GM12878 (cell line): ENCODE results near the gene CALML4. TPM values are rescaled to one million over a fixed set of nuclear protein-coding genes. Genes with fewer than 3 reads are reported as not detected.
A peak's percentile ranks its signal among the peaks of the same experiment; 100 is the strongest.

Experiments
- ATAC-seq: fragments of 200-7000 bp; cut with Tn5 transposase; 3 replicates; pipeline ENCODE4 v1.9.1; 2020; ENCODE audit warnings: mild to moderate bottlenecking, moderate library complexity
- Bru-seq: library from RNA; stranded (reverse); fragments of 400-500 nt; gene quantifications from one replicate; lab custom pipeline; 2021; lab: Mats Ljungman, UMichigan
- BruChase-seq, 2 experiments: library from RNA; stranded (reverse); fragments of 400-500 nt; gene quantifications; one replicate each; lab custom pipeline; 2021; lab: Mats Ljungman, UMichigan
- BruUV-seq: library from RNA; stranded (reverse); fragments of 400-500 nt; replicated peaks from 2 replicates; lab custom pipeline; 2021; lab: Mats Ljungman, UMichigan
- CTCF ChIA-PET: fragments of 300-600 bp; sonication (Branson Sonifier 250); formaldehyde crosslinking; extraction: SDS; loops from one replicate; lab custom pipeline; 2021; ENCODE audit warnings: inconsistent platforms; lab: Yijun Ruan, JAX
- POLR2A ChIA-PET: fragments of 350-600 bp; formaldehyde crosslinking; extraction: SDS; loops from one replicate; lab custom pipeline; 2021; ENCODE audit warnings: inconsistent platforms; lab: Charles Lee
- RAD21 ChIA-PET: fragments of 300-600 bp; sonication (Branson Sonifier 250); formaldehyde crosslinking; loops from one replicate; lab custom pipeline; 2023; ENCODE audit warnings: antibody characterized with exemption; ENCODE audit not compliant: unreplicated experiment; lab: Charles Lee
- SMC1A ChIA-PET: fragments of 300-600 bp; sonication (Branson Sonifier 250); formaldehyde crosslinking; loops from one replicate; lab custom pipeline; 2023; ENCODE audit not compliant: unreplicated experiment, uncharacterized antibody; lab: Charles Lee
- DNase-seq: peaks from one replicate; pipeline ENCODE4 v3.0.0-alpha.2; 2011; ENCODE audit warnings: low read depth, low spot score
- FAIRE-seq: peaks from 3 replicates; lab custom pipeline; 2011; peaks lifted over from hg19 to GRCh38; lab: Jason Lieb, UNC
- H2AFZ ChIP-seq: 2 replicates; pipeline ENCODE4 v1.6.0; 2011; ENCODE audit warnings: low read depth, low read length, control low read depth; ENCODE audit not compliant: control insufficient read depth
- H3K27ac ChIP-seq: 2 replicates; pipeline ENCODE4 v1.5.1; 2011; ENCODE audit warnings: control low read depth; ENCODE audit not compliant: control insufficient read depth, insufficient read depth
- H3K27me3 ChIP-seq, 2 experiments: replicated peaks in 1 of 2; 2 replicates each; pipeline versions ENCODE4 v1.6.0 to v1.6.1; 2011; ENCODE audit warnings: low read length in 1 of 2; ENCODE audit not compliant: control insufficient read depth in 2 of 2, insufficient read depth in 2 of 2
- H3K36me3 ChIP-seq, 2 experiments: 2 replicates each; pipeline ENCODE4 v1.5.1; 2011; ENCODE audit warnings: low read length in 1 of 2; ENCODE audit not compliant: control insufficient read depth in 2 of 2, insufficient read depth in 2 of 2
- H3K4me1 ChIP-seq: 2 replicates; pipeline ENCODE4 v1.6.1; 2011; ENCODE audit warnings: mild to moderate bottlenecking, low read length, moderate library complexity, mixed read lengths; ENCODE audit not compliant: control insufficient read depth, insufficient read depth
- H3K4me2 ChIP-seq: 2 replicates; pipeline ENCODE4 v1.6.0; 2011; ENCODE audit warnings: control low read depth; ENCODE audit not compliant: control insufficient read depth, insufficient read depth
- H3K4me3 ChIP-seq: fragments of 200-600 bp; sonication (generic); 2 replicates; pipeline ENCODE4 v1.5.1; 2016
- H3K79me2 ChIP-seq: 2 replicates; pipeline ENCODE4 v1.6.0; 2011; ENCODE audit warnings: low read length; ENCODE audit not compliant: control insufficient read depth, insufficient read depth
- H3K9ac ChIP-seq: 2 replicates; pipeline ENCODE4 v1.8.0; 2011; ENCODE audit warnings: low read length, control low read depth, mixed read lengths; ENCODE audit not compliant: control insufficient read depth, insufficient read depth
- H3K9me3 ChIP-seq: replicated peaks from 3 replicates; pipeline ENCODE4 v1.5.1; 2011; ENCODE audit warnings: mild to moderate bottlenecking, low read length; ENCODE audit not compliant: control insufficient read depth, insufficient read depth
- H4K20me1 ChIP-seq: 2 replicates; pipeline ENCODE4 v1.6.0; 2011; ENCODE audit not compliant: control insufficient read depth, insufficient read depth
- BACH1 ChIP-seq: fragments of 450-650 bp; IDR thresholded peaks from 2 replicates; pipeline ENCODE4 v1.6.1; 2017; ENCODE audit warnings: mild to moderate bottlenecking, borderline replicate concordance
- CEBPZ ChIP-seq: fragments of 150-350 bp; IDR thresholded peaks from 2 replicates; pipeline ENCODE4 v1.6.1; 2016; ENCODE audit warnings: low read depth, low read length
- E2F4 ChIP-seq: IDR thresholded peaks from 2 replicates; pipeline ENCODE4 v1.6.1; 2012; ENCODE audit warnings: low read depth, low read length, improper control_type of control experiment
- GATAD2B ChIP-seq: fragments of 450-650 bp; conservative IDR thresholded peaks from 2 replicates; pipeline ENCODE4 v1.6.1; 2017; ENCODE audit warnings: low read depth, mild to moderate bottlenecking, moderate library complexity
- HDGF ChIP-seq: fragments of 450-650 bp; IDR thresholded peaks from 2 replicates; pipeline ENCODE4 v1.6.1; 2016; ENCODE audit warnings: antibody characterized with exemption
- JUNB ChIP-seq: IDR thresholded peaks from 2 replicates; pipeline ENCODE4 v1.6.1; 2016; ENCODE audit warnings: antibody characterized with exemption, mild to moderate bottlenecking
- NFYA ChIP-seq: IDR thresholded peaks from 2 replicates; pipeline ENCODE4 v1.6.1; 2011; ENCODE audit warnings: low read depth, mild to moderate bottlenecking, low read length, improper control_type of control experiment, borderline replicate concordance
- NR2C1 ChIP-seq: fragments of 450-650 bp; IDR thresholded peaks from 2 replicates; pipeline ENCODE4 v1.6.1; 2017; ENCODE audit warnings: antibody characterized with exemption, mild to moderate bottlenecking, moderate library complexity
- POLR2AphosphoS2 ChIP-seq: IDR thresholded peaks from 2 replicates; pipeline ENCODE4 v1.6.1; 2011; ENCODE audit warnings: low read depth, mild to moderate bottlenecking, low read length, improper control_type of control experiment, moderate library complexity
- SMAD1 ChIP-seq: fragments of 450-650 bp; IDR thresholded peaks from 2 replicates; pipeline ENCODE4 v1.6.1; 2018; ENCODE audit warnings: mild to moderate bottlenecking, low read depth; ENCODE audit not compliant: partially characterized antibody
- SUPT20H ChIP-seq: IDR thresholded peaks from 2 replicates; pipeline ENCODE4 v1.6.1; 2011; ENCODE audit warnings: low read depth, mild to moderate bottlenecking, low read length, moderate library complexity, borderline replicate concordance; ENCODE audit not compliant: control insufficient read depth
- ZNF274 ChIP-seq: IDR thresholded peaks from one replicate; pipeline ENCODE4 v1.8.0; 2011; ENCODE audit not compliant: insufficient read length, insufficient read depth
- WGBS: methylation state at CpG from one replicate; pipeline ENCODE4 v1.1.6; 2016; ENCODE audit warnings: low lambda C conversion rate; ENCODE audit not compliant: insufficient replicate concordance, insufficient coverage; ENCODE audit errors: missing lambda C conversion rate; 5-methylcytosine and 5-hydroxymethylcytosine counted together
- in situ Hi-C: fragments of 300-500 bp; cut with MboI; formaldehyde crosslinking; loops from 9 replicates; pipeline ENCODE4 v1.14.3; 2018; ENCODE audit warnings: mixed read lengths
- intact Hi-C: fragments of 100-400 bp; cut with micrococcal nuclease; formaldehyde crosslinking; loops from one replicate; pipeline ENCODE4 v1.14.2; 2022; ENCODE audit not compliant: unreplicated experiment
- long read RNA-seq, 2 experiments: library from polyadenylated mRNA; unstranded; transcript quantifications; one replicate each; pipeline ENCODE4 v2.0.0, GENCODE V29; 2019 to 2020
- polyA minus RNA-seq, 3 experiments: library from RNA; depleted of rRNA, polyadenylated mRNA; stranded (reverse); fragments of >200 nt; gene quantifications; 2 replicates each; pipeline ENCODE4 v1.2.3, GENCODE V29; 2011
- polyA plus RNA-seq, 11 experiments: library from polyadenylated mRNA; depleted of rRNA in 4 of 11; unstranded in 6 of 11; stranded (reverse) in 5 of 11; fragments of >200 nt; fragmentation: Nextera tagmentation in 4 of 11; fragmentation: Illumina TruSeq in 1 of 11; extraction: Ambion mirVana in 4 of 11; extraction: Trizol in 1 of 11; gene quantifications; 1 replicate in 1 of 11; 2 replicates in 10 of 11; pipeline versions ENCODE4 v1.2.1 to v1.2.3, GENCODE V29; 2011 to 2016; ENCODE audit warnings: inconsistent platforms in 2 of 11, missing spikeins in 2 of 11, low read depth in 1 of 11
- total RNA-seq, 4 experiments: library from RNA; depleted of rRNA in 3 of 4; stranded (reverse); fragments of >200 nt in 3 of 4; fragmentation: Illumina TruSeq in 1 of 4; extraction: Trizol in 1 of 4; gene quantifications; 2 replicates each; pipeline versions ENCODE4 v1.2.1 to v1.2.3, GENCODE V29; 2013 to 2021

CALML4 gene
- total RNA-seq (2013; cell fraction: nucleolus; rRNA removed), result 21.2 and 21.8 TPM in 2 replicates
- total RNA-seq (2014; rRNA removed) (5.5 TPM in 2 replicates), total RNA-seq (2014; rRNA removed; fragmentation: Illumina TruSeq; extraction: Trizol) (10.3 and 10.4 TPM in 2 replicates), total RNA-seq (2021) (4.0 and 4.8 TPM in 2 replicates), polyA plus RNA-seq (2011; rRNA removed) (5.2 and 9.0 TPM in 2 replicates), polyA plus RNA-seq (2014; fragmentation: Illumina TruSeq; extraction: Trizol) (15.9 and 18.1 TPM in 2 replicates), polyA plus RNA-seq (2014; fragmentation: Nextera tagmentation; extraction: Ambion mirVana) (1 to 10 TPM; 1.7 to 4.0 TPM), polyA plus RNA-seq (2014; rRNA removed) (11.5 and 12.2 TPM in 2 replicates), polyA plus RNA-seq (2016; fragmentation: Nextera tagmentation; extraction: Ambion mirVana) (1 to 10 TPM; 3.6 to 4.9 TPM), polyA minus RNA-seq (2011; rRNA and poly(A)+ RNA removed) (0.98 and 1.6 TPM in 2 replicates), Bru-seq, nascent RNA (percentile 65 among the genes with signal in this experiment), BruChase-seq, experiment 1, labeled RNA remaining after a 6-hour chase (percentile 86 among the genes with signal in this experiment), BruChase-seq, experiment 2, labeled RNA remaining after a 2-hour chase (percentile 83 among the genes with signal in this experiment)
- 3.4 TPM for polyA plus RNA-seq (2011; ENCODE audit: low read depth)
- polyA plus RNA-seq (2011; cell fraction: cytosol; rRNA removed), result 0.66 and 1.0 TPM in 2 replicates
- 8.3 and 14.5 TPM in 2 replicates for polyA plus RNA-seq (2011; cell fraction: nucleus; rRNA removed)
- 2.9 and 6.9 TPM in 2 replicates for polyA plus RNA-seq (2012)
- not detected in 2 replicates for polyA minus RNA-seq (2011; cell fraction: cytosol; rRNA and poly(A)+ RNA removed)
- polyA minus RNA-seq (2011; cell fraction: nucleus; rRNA and poly(A)+ RNA removed), result 1.5 and 5.4 TPM in 2 replicates
- long read RNA-seq, experiment 1, result 0 reads
- long read RNA-seq, experiment 2, partial matches to known transcripts, result 0 of 3 reads
- long read RNA-seq, experiment 2, other reads (novel, unspliced or antisense), result 2 of 3 reads

DNA sequence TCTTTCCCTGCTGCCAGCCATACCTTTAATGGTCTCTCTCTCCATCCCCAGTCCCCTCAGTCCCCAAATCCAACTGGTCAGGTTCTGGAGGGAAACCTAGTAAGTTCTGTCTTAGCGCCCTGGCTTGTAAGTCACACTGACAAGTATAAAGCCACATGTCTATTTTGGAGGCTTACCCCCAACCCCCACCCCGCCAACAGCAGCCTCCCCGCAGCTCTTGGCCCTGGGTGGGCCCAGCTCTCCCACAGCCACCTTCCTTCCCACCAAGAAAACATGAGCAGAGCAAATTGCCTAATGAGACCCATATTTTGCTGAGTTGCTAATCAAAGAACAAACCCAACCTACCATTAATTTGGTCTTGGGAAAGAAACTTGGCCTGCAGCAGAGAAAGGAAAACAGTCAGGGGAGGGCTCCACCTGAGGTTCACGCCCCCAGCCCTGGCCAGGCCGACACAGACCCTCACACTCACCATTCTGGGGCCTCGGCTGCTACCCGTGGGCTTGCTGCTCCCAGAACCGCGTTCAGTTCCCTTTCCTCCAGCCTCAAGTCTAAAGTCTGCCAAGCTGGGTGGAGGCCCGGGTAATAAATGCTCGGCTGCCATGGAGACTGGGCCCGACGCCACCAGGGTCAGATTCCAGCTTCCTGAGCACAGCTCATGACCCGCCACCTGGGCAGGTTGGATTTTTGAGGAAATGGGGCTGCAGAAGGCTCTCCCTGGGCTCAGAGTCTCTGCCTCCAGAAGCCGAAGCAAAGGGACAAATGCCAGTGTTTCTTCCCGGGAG is at the start of gene CALML4:
Gene CALML4 (minus strand): TSS at position 557 of the 782 bp plus-strand sequence. CDS start 85 bp downstream, at position 472.
- Histone ChIP-seq H2AFZ (no peak within 1 kb of the TSS), H3K4me3 (no peak within 1 kb of the TSS), H3K27ac (no peak within 1 kb of the TSS), H3K9me3 (no peaks in the 10 kb centered on the region), H3K4me1 (peaks cover 12% of the 10 kb centered on the region), H3K4me2 (no peak within 1 kb of the TSS), H4K20me1 (no peaks in the 10 kb centered on the region), H3K36me3 (peaks cover 10 to 12% of the 10 kb centered on the region in 2 experiments; a peak in 3 of 4 replicates), H3K79me2 (no peaks in the 10 kb centered on the region; the same call in none of the 2 replicates), H3K9ac (no peak within 1 kb of the TSS), H3K27me3 (no peaks in the 10 kb centered on the region)
- DNase-seq, result no peak
- no peak for FAIRE-seq
- WGBS, result 84% methylated on average over 16 of the region's 16 CpGs
- ATAC-seq, result no peak
- intact Hi-C loops (no loop called here), in situ Hi-C loops (no loop called here)
- SMC1A ChIA-PET, result no interaction called here
- POLR2A ChIA-PET, result interaction anchor here (0.6 kb wide), 1 partner anchor 352 kb away, joined by 5 read pairs; no protein-coding TSS in a partner anchor
- CTCF ChIA-PET, result no interaction called here
- TF ChIP-seq POLR2AphosphoS2 (no peak), NR2C1 (no peak), SMAD1 (no peak), NFYA (no peak), GATAD2B (no peak), BACH1 (no peak), ZNF274 (no peak), JUNB (no peak), E2F4 (no peak), SUPT20H (no peak), CEBPZ (no peak), HDGF (no peak)
- RAD21 ChIA-PET, result interaction anchor here (0.6 kb wide), 1 partner anchor 8 kb away, joined by 3 read pairs; no protein-coding TSS in a partner anchor
- no TSS peak for BruUV-seq
